SU-DHL-6 (cell line): Measurements from ENCODE around the gene SLC5A5.

Experiments
- EZH2phosphoT487 ChIP-seq: fragments of 200-600 bp; sonication (generic), shearing (Covaris generic); conservative IDR thresholded peaks from 2 replicates; pipeline ENCODE4 v1.6.1; 2018; ENCODE audit warnings: mild to moderate bottlenecking, antibody characterized with exemption, low read length, moderate library complexity, mixed read lengths
- TF ChIP-seq, protein P1 (sequence below): fragments of 200-600 bp; sonication (generic); IDR thresholded peaks from one replicate; pipeline ENCODE4 v1.5.1; 2017; ENCODE audit warnings: antibody characterized with exemption, mild to moderate bottlenecking, low read length, moderate library complexity; ENCODE audit not compliant: insufficient read depth, poor library complexity, severe bottlenecking

DNA sequence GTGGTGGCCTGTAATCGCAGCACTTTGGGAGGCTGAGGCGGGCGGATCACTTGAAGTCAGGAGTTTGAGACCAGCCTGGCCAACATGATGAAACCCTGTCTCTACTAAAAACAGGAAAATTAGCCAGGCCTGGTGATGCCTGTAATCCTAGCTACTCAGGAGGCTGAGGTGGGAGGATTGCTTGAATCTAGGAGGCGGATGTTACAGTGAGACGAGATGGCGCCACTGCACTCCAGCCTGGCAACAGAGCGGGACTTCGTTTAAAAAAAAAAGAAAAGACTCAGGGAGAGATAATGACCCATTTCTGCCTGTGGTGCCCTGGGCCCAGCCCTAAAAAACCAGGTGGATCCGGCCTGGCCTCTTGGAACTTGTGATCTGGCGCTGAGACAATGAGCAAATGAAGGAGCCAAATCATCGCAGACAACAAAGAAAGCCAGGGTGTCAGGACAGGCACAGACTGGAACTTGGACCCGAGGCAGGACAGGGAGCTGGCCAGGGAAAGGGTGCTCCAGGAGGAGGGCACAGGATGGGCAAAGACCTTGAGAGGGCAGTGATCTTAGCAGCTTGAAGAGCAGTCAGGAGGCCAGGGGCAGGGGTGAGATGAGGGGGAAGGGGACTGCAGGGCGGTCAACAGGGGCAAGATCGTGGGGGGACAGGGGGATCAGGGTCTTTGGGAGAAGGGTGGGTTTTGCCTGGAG is 23.0 kb upstream of the SLC5A5 start:
- TF ChIP-seq, protein P1, sequence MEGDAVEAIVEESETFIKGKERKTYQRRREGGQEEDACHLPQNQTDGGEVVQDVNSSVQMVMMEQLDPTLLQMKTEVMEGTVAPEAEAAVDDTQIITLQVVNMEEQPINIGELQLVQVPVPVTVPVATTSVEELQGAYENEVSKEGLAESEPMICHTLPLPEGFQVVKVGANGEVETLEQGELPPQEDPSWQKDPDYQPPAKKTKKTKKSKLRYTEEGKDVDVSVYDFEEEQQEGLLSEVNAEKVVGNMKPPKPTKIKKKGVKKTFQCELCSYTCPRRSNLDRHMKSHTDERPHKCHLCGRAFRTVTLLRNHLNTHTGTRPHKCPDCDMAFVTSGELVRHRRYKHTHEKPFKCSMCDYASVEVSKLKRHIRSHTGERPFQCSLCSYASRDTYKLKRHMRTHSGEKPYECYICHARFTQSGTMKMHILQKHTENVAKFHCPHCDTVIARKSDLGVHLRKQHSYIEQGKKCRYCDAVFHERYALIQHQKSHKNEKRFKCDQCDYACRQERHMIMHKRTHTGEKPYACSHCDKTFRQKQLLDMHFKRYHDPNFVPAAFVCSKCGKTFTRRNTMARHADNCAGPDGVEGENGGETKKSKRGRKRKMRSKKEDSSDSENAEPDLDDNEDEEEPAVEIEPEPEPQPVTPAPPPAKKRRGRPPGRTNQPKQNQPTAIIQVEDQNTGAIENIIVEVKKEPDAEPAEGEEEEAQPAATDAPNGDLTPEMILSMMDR = no peak
- no peak for TF ChIP-seq EZH2phosphoT487
